K562 (cell line): Measurements from ENCODE around the gene FHIP2A. TPM values are rescaled to one million over a fixed set of nuclear protein-coding genes. Genes with fewer than 3 reads are reported as not detected.

Experiments used
- NR2C1 ChIP-seq, 2 experiments: fragments of 450-650 bp; IDR thresholded peaks; 2 replicates each; pipeline ENCODE4 v1.6.1; 2017; ENCODE audit warnings: mild to moderate bottlenecking in 2 of 2, antibody characterized with exemption in 1 of 2, inconsistent platforms in 1 of 2, missing compliant biosample characterization in 1 of 2, missing genetic modification characterization in 1 of 2
- TOE1 ChIP-seq, 2 experiments: fragments of 450-650 bp in 1 of 2; sonication (generic) in 1 of 2; formaldehyde crosslinking in 1 of 2; IDR thresholded peaks; 2 replicates each; pipeline versions ENCODE4 v1.7.1 to v1.8.0; 2016 to 2022; ENCODE audit warnings: borderline replicate concordance in 2 of 2, mild to moderate bottlenecking in 2 of 2, antibody characterized with exemption in 1 of 2, inconsistent platforms in 1 of 2, low read depth in 1 of 2, missing genetic modification reagents in 1 of 2, moderate library complexity in 1 of 2
- ZNF766 ChIP-seq: fragments of 200-800 bp; sonication (Bioruptor generic); conservative IDR thresholded peaks from 2 replicates; pipeline ENCODE4 v1.6.1; 2016; ENCODE audit warnings: missing genetic modification characterization, missing compliant biosample characterization
- polyA plus RNA-seq, 8 experiments: library from polyadenylated mRNA; depleted of rRNA in 4 of 8; stranded (reverse) in 5 of 8; unstranded in 3 of 8; fragments of >200 nt; fragmentation: Nextera tagmentation in 2 of 8; fragmentation: Illumina TruSeq in 1 of 8; extraction: Ambion mirVana in 2 of 8; extraction: Trizol in 1 of 8; gene quantifications; 2 replicates each; pipeline versions ENCODE4 v1.2.1 to v1.2.3, GENCODE V29; 2011 to 2014; ENCODE audit warnings: inconsistent platforms in 1 of 8, missing spikeins in 1 of 8
- total RNA-seq, 7 experiments: library from RNA; depleted of rRNA in 6 of 7; stranded (reverse); fragments of >200 nt in 6 of 7; fragmentation: Illumina TruSeq in 2 of 7; extraction: Trizol in 2 of 7; gene quantifications; 2 replicates each; pipeline versions ENCODE4 v1.2.1 to v1.2.3, GENCODE V29; 2011 to 2021; ENCODE audit warnings: low replicate concordance in 1 of 7

The FHIP2A gene
- total and polyA plus RNA-seq, 9 of the 15 experiments (the other 6 are each of a cell fraction or from before 2014, with no cell fraction given): 1.5 to 7.4 (median 3.3) TPM

GRCh38 chr10:114871379-114871778 lies 49.8 kb downstream of the FHIP2A start (continued):
- TF ChIP-seq ZNF766 (CRISPR knock-in tag): no peak
- no peak for TF ChIP-seq TOE1 (IDR thresholded peaks at IDR 0.05; ENCODE audit: borderline replicate concordance)
- no peak for TF ChIP-seq TOE1 (CRISPR knock-in tag; IDR thresholded peaks at IDR 0.05; ENCODE audit: borderline replicate concordance, low read depth)
- no peak for TF ChIP-seq NR2C1 (IDR thresholded peaks at IDR 0.05)
- no peak for TF ChIP-seq NR2C1 (tag; IDR thresholded peaks at IDR 0.05)
- TF ChIP-seq, all 486 proteins: peak for 0

Other genes starting within 250 kb of the FHIP2A start
- under 0.01 TPM in 1 of 2 replicates, not detected in the other for gene ABLIM1, start 163.5 kb upstream of the FHIP2A start, total RNA-seq (2014; rRNA removed)
- gene ABLIM1, start 163.5 kb upstream of the FHIP2A start, total RNA-seq (2014; rRNA removed; fragmentation: Illumina TruSeq; extraction: Trizol): not detected in 2 replicates
- not detected in 2 replicates for gene ABLIM1, start 163.5 kb upstream of the FHIP2A start, total RNA-seq (2015; rRNA removed; fragmentation: Illumina TruSeq; extraction: Trizol)
- gene ABLIM1, start 163.5 kb upstream of the FHIP2A start, total RNA-seq (2021): 0.49 and 0.81 TPM in 2 replicates
- 0.05 and 0.14 TPM in 2 replicates for gene ABLIM1, start 163.5 kb upstream of the FHIP2A start, polyA plus RNA-seq (2011; rRNA removed)
- gene ABLIM1, start 163.5 kb upstream of the FHIP2A start, polyA plus RNA-seq (2014; fragmentation: Illumina TruSeq; extraction: Trizol): not detected in 2 replicates
- gene ABLIM1, start 163.5 kb upstream of the FHIP2A start, polyA plus RNA-seq (2014; fragmentation: Nextera tagmentation; extraction: Ambion mirVana): not detected
- 0.03 and 0.07 TPM in 2 replicates for gene ABLIM1, start 163.5 kb upstream of the FHIP2A start, polyA plus RNA-seq (2014; rRNA removed)
- 14.3 and 16.5 TPM in 2 replicates for gene TRUB1, start 116.4 kb downstream of the FHIP2A start, total RNA-seq (2014; rRNA removed)
- 15.9 and 17.6 TPM in 2 replicates for gene TRUB1, start 116.4 kb downstream of the FHIP2A start, total RNA-seq (2014; rRNA removed; fragmentation: Illumina TruSeq; extraction: Trizol)
- gene TRUB1, start 116.4 kb downstream of the FHIP2A start, total RNA-seq (2015; rRNA removed; fragmentation: Illumina TruSeq; extraction: Trizol): 13.7 and 14.6 TPM in 2 replicates
- 9.9 and 11.3 TPM in 2 replicates for gene TRUB1, start 116.4 kb downstream of the FHIP2A start, total RNA-seq (2021)
- gene TRUB1, start 116.4 kb downstream of the FHIP2A start, polyA plus RNA-seq (2011; rRNA removed): 8.6 and 11.5 TPM in 2 replicates
- gene TRUB1, start 116.4 kb downstream of the FHIP2A start, polyA plus RNA-seq (2014; fragmentation: Illumina TruSeq; extraction: Trizol): 11.1 and 12.9 TPM in 2 replicates
- gene TRUB1, start 116.4 kb downstream of the FHIP2A start, polyA plus RNA-seq (2014; fragmentation: Nextera tagmentation; extraction: Ambion mirVana): 1 to 10 TPM; 4.6 to 7.6 TPM
- gene TRUB1, start 116.4 kb downstream of the FHIP2A start, polyA plus RNA-seq (2014; rRNA removed): 9.7 and 9.8 TPM in 2 replicates